ENCODE data around the gene BLM.

BLM gene

DNA sequence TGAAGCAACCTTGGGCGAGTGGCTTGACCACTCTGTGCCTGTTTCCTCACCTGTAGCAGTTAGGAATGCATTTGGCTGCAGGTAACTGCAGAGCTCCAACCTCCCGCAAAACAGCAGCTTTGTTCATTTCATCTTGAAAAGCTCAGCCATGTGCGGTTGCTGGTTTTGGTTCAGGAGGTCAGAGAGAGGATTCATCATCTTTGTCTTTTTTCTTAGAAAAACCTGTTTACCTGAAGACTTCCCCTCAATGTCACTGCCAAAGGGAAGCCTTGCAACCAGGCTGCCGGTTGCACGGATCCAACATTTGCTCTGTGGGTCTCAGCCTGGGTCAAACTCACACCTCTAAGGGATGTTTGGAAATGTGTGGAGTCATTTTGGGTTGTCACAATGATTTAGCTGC, 134.8 kb downstream of the BLM start:
- no peak for DNase-seq (ENCODE audit: low spot score)

DNA sequence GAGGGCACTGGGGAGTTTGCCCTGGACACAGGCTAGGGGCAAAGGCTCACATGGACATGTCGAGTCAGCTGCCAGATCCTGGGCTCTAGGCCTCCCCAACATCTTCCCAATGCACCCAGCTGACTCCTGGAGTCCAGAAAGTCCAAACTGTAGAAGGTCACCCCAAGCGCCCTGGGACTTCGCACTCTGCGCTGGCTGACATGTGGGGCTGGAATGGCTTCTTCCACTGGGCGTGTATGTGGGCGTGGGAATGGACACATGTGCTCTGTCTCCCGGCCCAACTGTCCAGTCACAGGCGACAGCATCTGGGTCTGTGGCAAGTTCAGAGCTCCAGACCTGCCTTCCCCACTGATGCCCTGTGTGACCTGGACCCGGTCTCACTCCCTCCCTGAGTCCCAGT, 138.0 kb downstream of the BLM start:
- no peak for DNase-seq (ENCODE audit: low spot score)

DNA sequence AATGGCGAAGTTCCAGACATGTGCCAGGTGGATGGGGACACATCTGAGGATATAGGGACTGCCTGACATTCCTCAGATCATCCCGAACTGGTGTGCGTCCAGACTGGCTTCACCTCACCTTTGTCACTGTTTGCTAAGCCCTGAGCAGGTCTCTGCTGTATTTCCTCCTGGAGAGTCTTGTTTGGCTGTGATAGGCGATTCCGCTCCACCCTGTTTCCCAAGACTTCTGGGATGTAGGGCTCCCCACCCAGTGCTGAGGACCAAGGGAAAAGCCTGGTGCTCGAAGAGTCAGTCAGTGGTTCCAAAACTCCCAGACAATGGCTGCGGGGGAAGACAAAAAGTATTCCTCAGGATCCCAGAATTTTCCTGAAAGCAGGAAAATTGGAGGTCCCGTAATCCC, 140.2 kb downstream of the BLM start:
- DNase-seq (ENCODE audit: low spot score): no peak

DNA sequence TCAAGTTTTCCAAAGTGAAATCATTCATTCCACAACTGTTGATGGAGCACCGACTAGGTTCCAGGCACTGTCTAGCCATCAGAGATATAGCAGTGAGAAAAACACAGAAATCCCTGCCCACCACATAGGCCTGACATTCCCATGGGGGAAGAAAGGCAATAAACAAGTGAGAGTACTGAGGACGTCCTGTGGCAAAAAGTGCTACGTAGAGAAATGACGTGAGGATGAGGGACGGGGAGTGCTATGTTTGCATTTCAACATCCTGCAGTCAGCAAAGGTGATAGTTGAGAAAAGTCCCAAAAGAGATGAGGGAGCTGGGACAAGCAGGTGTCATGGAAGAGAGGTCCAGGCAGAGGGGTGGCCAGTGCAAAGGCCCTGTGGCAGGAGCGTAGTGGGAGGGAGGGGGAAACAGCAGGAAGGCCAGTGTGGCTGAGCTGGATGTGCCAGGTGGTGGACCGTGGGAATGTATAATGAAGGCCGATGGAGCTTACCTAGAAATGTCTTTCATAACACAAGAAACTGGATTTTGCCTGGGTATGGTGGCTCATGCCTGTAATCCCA, 140.8 kb downstream of the BLM start:
- no peak for DNase-seq (ENCODE audit: low spot score)

DNA sequence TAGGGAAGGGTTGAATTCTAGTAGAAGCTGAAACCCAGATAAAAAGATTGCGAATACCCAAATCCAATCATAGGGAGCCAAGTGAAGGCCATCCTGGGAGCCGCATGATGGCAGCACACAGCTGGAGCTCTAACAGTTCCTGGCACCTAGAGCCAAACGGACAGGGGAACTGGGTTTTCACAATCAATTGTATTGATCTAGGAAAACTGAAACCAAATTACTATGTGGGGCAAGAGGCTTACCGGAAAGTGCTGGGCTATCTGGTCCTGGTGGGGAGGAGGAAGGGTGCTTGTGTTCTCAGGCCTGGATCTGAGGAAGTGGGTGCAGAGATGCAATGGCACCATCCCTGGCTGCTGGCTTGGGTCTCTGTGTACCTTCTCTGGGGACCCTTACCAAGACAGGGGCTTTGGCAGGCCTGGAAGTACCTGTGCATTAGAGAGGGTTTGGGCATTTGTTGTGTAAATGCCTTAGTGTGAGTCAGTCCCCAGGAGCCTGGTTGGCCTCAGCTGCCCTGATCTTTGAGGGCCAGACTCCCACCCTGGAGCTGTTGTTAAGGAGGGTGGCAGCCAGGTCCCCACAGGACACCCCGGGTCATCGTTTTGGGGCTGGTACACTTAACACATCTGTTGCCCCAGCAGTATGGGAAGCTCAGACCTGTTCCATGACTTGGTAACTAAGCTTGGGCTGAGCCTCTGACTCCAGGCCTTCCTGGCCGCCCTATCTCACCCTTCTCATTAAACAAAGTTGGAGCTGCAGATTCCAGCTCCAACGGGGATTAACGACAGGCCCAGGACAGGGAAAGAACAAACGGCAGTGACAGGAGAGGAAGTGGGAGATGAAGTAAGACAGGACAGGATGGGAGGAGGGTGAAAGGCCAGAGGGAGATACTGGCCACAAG, 142.3 kb downstream of the BLM start:
- DNase-seq (ENCODE audit: low spot score): no peak

DNA sequence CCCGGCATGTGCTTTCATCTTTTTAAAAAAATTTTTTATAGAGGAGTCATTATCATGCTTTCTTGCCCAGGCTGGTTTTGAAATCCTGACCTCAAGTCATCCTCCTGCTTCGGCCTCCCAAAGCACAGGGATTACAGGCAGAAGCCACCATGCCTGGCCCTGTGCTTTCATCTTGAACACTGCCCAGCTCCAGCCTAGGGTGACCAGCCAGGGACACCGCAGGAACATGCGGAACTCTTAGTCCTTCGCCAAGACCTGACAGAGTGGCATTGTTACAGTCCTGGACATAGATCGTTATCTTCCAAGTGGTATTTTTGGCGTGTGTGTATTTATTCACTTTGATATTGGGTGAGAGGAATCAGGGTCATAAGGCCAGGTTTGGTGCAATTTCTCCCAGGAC, 143.3 kb downstream of the BLM start:
- DNase-seq (ENCODE audit: low spot score): no peak

DNA sequence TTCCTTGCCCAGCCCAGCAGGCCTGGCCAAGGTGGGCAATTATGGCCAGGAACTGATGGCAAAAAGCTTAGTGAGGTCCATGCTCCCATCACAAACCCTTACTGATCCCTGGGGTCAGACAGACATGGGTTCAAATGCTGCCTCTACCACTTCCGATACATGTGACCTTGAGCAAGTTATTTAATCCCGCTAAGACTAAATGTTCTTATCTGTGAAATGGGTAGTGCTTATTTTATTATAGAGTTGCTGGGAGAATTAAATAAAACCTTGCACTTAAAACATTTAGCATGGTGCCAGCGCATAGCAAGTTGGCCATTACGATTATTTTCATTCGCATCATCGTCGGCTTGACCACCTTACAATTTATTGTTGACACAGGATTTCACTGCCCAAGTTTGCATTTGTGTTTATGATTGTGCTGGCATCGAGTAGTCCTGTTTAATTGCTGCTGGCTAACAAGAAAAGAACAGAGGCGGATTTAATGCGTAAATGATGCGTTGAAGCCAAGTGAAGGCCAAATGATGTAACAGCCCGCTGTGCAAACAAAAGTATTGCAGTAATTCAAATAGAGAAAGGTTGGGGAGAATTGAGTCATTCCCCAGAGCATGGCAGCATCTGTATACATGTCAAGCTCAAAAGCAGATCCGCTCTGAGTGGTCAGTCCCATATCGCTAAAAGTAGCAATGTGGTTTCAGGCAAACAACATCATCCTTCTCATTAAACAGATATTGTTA, 144.0 kb downstream of the BLM start:
- DNase-seq (ENCODE audit: low spot score): no peak

DNA sequence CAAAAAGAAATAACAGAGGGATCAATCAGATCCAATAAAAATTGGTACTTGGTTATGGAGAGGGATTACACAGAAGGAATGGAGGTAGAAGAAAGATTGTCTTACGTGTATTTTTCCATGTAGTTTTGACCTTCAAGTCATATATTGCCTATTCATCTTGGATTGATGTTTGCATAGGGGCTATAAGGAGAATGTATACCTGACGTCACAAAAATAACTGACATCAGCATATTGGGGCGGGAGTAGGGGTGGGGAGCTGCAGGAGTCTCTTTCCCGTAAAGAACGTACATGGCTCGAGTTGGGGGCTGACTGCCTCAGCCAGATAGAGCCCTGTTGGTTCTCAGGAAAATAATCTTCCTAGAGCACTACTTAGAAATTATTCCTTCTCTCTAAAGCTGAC, 145.3 kb downstream of the BLM start:
- no peak for DNase-seq (ENCODE audit: low spot score)

DNA sequence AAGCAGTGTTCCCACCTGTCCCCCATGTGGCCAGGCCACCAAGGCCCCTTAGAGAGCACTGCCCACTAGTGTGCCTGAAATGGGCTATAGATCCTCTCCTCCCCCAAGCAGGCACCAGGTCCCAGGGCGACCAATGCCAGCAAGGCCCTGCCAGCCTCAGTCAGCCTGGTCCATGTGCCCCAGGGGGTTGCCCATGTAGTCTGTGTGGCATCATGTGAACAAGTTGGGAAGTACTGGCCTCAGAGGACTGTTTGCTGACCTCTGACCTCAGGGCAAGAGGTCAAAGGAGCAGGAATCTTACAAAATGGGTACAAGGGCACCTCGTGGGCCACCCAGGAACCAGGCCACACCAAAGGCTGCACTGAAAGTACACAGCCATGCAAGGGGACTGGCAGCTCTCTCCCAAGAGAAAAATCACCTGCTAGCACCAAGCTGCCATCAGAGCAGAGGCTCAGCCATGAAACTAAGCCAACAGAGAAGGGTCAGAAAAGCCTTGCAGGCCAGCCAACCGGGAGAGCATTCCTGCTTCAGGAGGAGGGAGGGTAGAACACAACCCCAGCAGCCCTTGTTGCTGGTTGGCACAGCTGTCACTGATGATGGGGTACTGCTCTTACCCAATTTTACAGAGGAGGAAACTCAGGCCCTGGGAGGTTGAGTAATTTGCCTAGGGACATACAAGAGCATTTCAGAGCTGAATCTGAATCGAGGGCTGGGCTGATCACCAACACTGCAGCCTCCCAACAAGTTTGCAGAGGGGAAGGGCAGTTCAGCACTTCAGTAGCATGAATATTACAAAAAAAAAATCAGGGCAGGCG, 146.0 kb downstream of the BLM start:
- DNase-seq (ENCODE audit: low spot score): peak; percentile 33

DNA sequence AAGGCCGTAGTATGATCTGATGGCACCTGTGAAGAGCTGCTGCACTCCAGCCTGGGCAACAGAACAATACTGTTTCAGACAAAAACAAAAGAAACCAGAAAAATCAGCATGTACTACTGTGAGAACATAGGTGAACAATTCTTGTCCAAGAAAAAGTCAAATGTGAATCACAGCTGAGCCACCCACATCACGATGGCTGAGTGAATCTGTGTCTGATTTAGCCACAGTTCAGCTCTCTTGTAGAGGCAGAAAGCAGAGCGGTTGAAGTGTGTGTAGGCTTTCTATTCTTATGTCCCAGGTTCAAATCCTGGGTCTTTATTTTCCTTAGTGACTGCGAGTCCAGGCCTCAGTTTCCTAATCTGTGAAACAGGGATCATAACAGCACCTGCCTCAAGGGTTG, 146.8 kb downstream of the BLM start:
- no peak for DNase-seq (ENCODE audit: low spot score)

DNA sequence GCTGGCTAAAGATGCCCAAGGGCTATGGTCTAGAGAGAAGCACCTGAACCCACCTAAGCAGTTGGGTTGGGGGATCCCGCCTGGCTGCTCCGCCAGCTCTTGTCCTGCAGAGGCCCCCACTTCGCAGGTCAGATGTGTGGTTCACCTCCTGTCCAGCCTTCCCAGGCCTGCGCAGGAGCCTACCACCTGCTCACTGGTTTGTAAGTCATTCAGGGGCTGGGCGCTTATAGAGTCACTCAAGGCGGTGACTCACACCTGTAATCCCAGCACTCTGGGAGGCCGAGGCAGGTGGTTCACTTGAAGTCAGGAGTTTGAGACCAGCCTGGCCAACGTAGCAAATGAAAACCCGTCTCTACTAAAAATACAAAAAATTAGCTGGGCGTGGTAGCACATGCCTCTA, 147.4 kb downstream of the BLM start:
- no peak for DNase-seq (ENCODE audit: low spot score)

DNA sequence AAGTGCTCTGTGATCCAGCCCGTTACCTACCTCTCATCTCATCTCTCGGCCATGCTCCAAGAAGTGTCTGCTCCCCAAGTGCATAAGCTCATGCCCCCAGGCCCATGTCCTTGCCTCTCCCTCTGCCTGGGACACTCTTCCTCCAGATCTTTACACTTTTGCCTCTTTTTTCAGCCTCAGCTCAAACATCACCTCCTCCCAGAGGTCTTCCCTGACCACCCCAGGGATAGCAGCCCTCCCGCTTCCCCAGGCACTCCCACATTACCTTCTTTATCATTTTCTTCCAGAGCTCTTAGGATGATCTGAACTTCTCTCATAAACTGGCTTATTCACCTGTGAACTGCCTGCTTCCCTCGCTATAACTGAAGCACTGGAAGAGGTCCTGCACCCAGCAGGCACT, 148.6 kb downstream of the BLM start:
- no peak for DNase-seq (ENCODE audit: low spot score)
